HTERT RPE-1 (cell line): ENCODE results near the gene DLEC1.

ENCODE experiments used
- in situ Hi-C: fragments of 300-500 bp; cut with MboI; formaldehyde crosslinking; loops from 4 replicates; pipeline ENCODE4 v1.14.3; 2020; ENCODE audit warnings: low sequenced_read_pairs

DLEC1 gene

GRCh38 chr3:38002291-38002876 lies 36.6 kb upstream of the DLEC1 start:
- in situ Hi-C loops, result no loop called here

DNA sequence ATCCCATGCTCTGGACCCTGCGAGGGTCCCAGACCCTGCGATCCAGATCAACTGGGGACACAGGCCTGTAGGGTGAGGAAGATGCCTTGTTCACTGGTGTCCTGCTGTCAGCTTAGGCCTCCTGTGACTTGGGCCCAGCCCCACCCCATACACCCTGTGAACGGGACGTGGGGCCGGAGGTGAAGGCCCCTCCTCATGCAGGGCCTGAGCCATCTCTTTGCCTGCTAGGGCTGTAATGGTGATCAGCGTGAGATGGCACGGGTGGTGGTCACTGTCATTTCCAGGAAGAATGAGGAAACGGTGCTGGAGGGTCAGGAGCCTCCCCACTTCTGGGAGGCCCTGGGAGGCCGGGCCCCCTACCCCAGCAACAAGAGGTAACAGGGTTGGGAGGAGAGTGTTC lies 36.1 kb upstream of the DLEC1 start:
- in situ Hi-C loops, result no loop called here

- in situ Hi-C loops, result no loop called here
Measured at GRCh38 chr3:38003371-38003816, 35.6 kb upstream of the DLEC1 start.

- in situ Hi-C loops, result no loop called here
Measured at GRCh38 chr3:38003817-38004414, 35.1 kb upstream of the DLEC1 start.

DNA sequence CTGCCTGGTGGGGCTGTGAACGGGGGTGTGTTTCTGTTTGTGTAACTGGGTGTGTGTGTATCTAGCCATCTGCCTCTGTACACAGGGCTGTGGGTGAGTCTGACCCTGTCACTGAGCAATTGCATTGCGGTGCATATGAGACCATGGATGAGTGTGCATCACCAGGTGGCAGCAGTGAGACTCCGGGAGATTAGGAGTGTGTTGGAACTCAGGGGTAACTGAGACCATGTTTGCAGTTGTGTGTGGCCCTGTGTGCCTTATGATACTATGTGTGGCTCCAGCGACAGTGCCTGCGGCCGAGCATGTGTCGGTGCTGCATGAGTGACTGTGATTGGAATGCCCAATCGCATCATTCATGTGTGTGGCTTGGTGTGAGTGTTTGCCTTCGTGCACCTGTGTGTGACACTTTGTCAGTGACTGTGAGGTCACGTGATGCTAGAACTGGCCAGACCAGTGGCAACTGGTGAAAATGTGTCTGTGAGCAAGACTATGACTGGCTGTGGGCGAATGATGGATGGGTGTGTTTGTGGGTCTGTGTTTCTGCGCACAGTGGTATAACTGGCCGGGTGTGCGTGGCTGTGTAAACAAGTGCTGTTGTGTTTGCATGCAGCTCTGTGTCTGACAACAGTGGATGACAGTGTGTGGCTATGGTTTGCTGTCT lies 34.5 kb upstream of the DLEC1 start:
- in situ Hi-C loops, result no loop called here

- in situ Hi-C loops, result no loop called here
Measured at GRCh38 chr3:38005076-38006020, 33.7 kb upstream of the DLEC1 start.

DNA sequence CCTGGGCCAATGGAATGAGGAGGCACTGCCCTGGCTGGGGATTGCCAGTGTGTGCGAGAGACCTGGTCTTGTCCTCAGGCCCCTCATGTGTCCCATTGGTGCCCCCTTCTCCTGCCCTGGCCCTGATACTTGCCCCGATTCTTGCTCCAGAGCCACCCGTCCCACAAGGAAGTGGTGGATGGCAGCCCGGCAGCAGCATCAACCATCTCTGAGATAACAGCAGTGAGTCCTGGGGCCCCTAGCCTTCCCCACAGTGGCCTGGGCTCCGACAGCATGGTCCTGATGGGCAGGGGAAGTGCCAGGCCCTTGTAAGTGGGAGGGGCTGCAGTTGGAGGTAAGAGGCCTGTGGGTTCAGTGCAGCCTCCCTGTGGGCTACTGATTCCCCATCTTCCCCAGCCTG lies 33.0 kb upstream of the DLEC1 start:
- in situ Hi-C loops, result no loop called here

- in situ Hi-C loops, result no loop called here
Measured at GRCh38 chr3:38006445-38006995, 32.5 kb upstream of the DLEC1 start.

GRCh38 chr3:38007754-38008090 lies 31.3 kb upstream of the DLEC1 start:
- in situ Hi-C loops, result no loop called here

- in situ Hi-C loops, result no loop called here
Measured at GRCh38 chr3:38008191-38008701, 30.8 kb upstream of the DLEC1 start.

GRCh38 chr3:38008971-38009580 lies 29.9 kb upstream of the DLEC1 start:
- in situ Hi-C loops, result no loop called here

- in situ Hi-C loops, result no loop called here
Measured at GRCh38 chr3:38009807-38010591, 29.0 kb upstream of the DLEC1 start.

GRCh38 chr3:38011111-38011510 lies 27.9 kb upstream of the DLEC1 start:
- in situ Hi-C loops, result no loop called here

- in situ Hi-C loops, result no loop called here
Measured at GRCh38 chr3:38015485-38015884, 23.5 kb upstream of the DLEC1 start.

GRCh38 chr3:38015984-38016383 lies 23.0 kb upstream of the DLEC1 start:
- in situ Hi-C loops, result no loop called here

- in situ Hi-C loops, result no loop called here
Measured at GRCh38 chr3:38016410-38016809, 22.6 kb upstream of the DLEC1 start.

- in situ Hi-C loops, result no loop called here
Measured at GRCh38 chr3:38016847-38017444, 22.1 kb upstream of the DLEC1 start.

DNA sequence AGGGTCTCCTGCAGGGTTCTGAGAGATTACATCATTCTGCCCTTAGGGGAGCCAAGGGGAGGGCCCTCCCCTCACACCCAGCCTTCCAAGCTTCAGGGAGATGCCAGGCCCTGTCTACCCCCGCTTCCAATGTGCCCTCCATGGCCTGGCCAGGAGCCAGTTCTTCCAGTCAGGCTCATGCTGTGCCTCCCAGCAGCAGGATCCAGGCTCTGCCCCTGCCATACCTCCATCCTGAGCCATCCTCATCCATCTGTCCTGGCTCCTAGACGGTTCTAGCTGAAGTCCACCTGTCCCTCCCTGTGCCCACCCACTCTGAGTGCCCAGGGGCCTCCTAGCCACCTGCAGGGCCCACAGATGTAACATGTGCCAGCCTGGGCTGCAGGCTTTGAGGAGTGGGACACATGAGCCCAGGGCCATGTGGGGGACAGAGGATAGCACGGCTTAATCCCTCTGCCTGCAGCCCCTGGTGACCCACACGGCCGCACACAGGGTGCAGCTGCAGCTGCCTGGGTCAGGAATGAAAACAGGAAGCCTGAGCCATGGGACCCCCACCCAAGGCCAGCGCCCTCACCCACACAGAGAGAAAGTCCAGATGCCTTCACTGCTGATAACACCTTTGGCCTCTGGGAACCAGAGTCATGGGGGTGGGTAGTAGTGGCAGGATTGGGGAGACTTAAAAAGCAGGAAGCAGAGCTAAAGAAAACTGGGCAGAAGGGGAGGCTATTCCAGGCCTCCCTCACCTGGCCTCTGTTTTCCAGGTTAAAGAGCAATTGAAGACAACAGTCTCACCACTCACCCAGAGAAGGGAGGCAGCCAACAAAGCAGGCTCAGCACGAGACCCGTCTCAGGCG lies 21.3 kb upstream of the DLEC1 start:
- in situ Hi-C loops, result no loop called here
